Smooth muscle cell of the brain vasculature (primary cell): Measurements from ENCODE around the gene ACAN.
"Not testable (repeated sequence)": the region's sequence is repeated elsewhere in the genome, so short reads cannot be mapped to it uniquely, and the experiment has no call there.

Experiments
- DNase-seq: peaks from one replicate; pipeline ENCODE4 v3.0.0-alpha.2; 2012; ENCODE audit warnings: low read depth, low spot score

ACAN gene

GRCh38 chr15:88920892-88921435, 117.7 kb downstream of the ACAN start:
- not testable (repeated sequence) for DNase-seq
